DMS79 treated with DMSO at 0.1 percent for 48 hours (cell line): ENCODE measurements around the gene UROC1.

Experiments used
- DNase-seq: peaks from one replicate; lab custom pipeline; 2025; lab: John Stamatoyannopoulos, UW

UROC1 gene

DNA sequence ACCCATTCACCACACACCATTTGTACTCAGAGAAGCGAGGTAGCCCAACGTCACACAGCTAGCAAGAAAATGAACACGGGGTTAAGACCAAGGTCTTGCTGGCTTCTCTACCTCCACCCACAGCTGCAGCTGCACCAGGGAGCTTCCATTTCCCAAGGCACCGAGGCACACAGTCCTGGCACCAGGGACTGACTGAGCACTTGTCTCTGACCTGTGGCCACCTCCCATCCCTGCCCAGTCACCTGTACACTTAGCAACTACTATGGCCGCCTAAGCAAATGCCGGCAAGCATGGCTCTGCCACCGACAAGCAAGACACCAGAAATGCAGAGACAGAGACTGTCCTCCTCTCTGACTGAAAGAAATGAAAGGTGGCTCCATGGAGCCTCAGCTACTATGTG, 57.2 kb downstream of the UROC1 start:
- no peak for DNase-seq

- DNase-seq: no peak
Measured at GRCh38 chr3:126459763-126460127, 57.8 kb downstream of the UROC1 start.

DNA sequence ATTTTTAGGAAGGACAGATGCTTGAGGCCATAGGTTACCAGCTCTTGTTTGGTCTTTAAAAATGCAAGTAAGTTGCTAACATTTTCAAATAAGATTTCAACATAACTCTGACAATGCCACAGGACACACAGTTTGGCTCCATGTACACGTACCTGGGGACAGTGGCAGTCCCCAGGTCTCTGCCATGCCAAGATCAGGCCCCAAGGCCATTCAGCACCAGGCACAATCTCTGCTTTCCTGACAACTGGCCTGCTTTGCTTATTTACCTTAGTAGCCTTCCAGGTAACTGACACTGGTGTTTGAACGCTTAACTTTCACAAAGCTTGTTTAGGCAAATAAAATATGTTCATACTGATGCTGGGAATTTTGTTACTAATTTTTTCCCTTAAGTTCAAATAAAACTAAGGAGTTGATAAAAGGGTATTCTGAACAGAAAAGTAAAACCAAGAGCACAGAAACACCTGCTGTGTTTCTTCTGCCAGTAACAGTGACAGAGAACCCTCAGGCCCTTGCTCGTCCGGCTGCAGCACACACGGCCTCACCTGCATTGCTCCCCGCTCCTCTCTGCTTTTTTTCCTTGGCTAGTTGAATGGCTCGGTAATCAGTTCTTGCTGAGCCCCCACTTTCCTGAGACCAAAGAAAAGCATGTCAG, 58.3 kb downstream of the UROC1 start:
- DNase-seq: no peak

DNA sequence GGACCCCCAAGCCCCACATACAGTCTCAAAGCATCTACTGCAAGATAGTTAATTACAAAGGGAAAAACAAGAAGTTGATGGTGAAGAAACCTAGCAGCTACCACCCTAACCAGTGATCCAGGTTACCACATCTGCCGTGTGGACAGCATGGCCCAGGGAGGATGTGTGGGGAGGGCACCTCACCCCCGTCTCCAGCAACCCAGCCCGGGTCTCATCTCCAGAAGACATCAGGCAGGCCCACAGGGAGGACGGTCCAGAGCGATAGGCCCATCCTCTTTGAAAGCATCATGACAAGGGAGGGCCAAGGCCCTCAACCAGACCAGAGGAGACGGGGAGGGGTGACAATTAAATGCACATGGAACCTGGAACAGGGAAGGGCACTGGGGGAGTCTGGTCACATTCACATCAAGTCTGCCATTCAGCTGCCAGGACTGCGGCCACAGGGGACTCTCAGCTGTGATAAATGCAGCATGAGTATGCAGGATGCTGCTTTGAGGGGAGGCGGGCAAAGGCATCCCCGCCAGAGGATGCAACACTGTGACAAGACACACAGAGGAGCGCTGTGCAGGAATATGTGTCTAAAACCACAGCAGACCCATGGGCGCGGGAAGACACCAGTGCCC, 60.7 kb downstream of the UROC1 start:
- no peak for DNase-seq

DNA sequence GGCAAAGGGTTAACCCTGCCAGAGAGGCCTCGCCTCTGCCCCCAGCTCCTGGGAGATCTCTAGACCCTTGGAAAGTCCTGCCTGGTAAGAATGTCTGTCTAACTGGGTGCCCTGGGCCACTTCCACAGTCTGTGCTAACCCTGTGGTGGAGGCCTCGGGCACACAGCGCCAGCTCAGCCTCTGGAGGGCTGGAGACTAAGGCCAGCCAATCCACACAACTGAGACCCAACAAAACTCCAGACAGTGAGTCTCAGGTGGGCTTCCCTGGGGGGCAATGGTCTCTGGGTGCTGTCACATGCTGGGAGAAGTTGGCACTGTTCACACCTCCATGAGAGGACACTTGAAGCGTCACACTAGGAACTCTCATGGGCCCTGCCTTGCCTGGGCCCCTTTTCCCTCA, 61.4 kb downstream of the UROC1 start:
- DNase-seq: no peak

DNA sequence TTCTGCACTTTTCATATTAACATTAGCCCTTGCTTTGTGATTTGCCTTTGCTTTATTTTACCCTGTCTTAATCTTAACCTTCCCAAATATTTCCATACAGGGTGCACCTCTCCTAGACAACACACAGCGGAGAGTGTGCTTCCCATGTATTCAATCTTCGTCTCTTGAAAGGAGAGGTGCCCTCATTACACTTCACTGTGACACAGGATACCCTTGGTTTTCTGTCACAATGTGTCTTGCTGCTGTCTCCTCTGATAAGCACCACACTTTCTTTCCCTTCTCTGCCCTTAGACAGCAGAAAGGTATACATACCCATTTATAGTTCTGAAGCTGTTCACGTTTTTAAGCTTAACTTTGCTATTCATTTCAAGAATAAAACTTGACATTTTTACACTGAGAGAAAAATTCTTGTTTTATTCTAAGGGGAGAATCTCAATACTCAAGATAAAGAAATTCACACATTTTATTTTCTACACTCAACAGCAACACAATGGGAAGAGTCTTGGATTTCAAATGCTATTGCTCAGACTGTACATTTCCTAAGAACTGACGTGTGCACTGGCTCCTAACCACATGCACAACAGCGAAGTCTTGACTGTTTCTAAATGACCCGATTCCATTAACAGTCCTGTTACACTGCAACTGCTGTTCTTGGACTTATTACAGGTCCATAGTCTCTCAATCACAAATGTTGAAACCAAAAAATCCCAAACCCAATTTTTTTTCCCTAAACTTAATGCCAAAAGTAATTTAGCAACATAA, 63.0 kb downstream of the UROC1 start:
- no peak for DNase-seq

- DNase-seq: no peak
Measured at GRCh38 chr3:126454025-126454424, 63.5 kb downstream of the UROC1 start.

DNA sequence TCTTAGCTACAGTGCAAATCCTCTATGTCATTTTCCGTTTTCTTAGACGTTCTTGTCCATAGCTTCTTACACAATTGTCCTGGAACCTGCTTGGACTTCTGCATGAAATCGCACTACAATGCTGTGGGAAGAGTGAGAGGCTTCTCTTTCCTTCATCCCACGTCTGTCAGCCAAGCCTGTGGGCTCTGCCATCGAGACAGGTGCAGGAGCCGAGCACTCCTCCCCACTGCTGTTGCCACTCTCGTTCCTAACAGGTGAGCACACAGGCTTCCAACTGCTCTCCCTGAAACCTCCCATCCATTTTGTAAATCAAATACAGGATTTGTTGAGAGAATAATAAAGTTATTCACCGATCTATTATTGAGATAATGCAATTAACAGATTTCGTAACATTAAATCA, 65.4 kb downstream of the UROC1 start:
- DNase-seq: no peak

GRCh38 chr3:126451511-126451910, 66.1 kb downstream of the UROC1 start:
- DNase-seq: no peak

DNA sequence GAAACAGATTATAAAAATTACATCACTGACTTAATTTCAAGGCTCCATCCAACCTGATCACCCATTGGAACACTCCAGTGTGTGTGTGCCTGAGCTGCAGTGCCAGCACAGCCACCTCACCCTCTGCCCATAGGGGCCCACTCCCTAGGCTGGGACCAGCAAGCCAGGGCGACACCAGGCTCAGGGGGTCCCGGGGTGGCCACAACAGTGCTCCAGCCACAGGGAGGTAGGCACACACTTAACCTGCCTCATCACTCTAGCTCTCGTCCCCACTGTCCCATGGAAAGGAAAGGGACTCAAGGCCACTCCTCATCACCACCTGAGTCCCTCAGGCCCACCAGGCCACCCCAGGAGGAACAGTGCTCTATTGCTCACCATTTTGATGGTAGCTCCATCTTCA, 66.8 kb downstream of the UROC1 start:
- DNase-seq: no peak

DNA sequence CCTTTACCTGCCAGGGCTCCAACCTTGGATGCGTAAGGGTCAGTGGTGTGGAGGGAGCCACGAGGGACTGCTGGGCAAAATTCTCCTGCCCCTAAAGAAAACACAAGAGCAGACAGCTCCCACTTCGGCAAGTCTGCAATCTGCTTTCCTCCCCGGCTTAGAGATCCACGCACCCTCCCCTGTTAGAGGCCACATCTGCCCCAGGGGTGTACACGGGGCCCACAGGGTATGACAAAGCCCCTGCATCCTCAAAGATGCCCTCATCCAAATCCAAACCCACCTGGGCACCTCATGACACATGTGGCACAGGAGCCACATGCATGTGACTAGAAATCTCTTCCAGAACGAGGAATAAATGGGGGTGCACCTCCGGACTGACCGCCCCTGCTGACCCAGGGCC, 67.4 kb downstream of the UROC1 start:
- DNase-seq: no peak

- no peak for DNase-seq
Measured at GRCh38 chr3:126449621-126450051, 67.9 kb downstream of the UROC1 start.

DNA sequence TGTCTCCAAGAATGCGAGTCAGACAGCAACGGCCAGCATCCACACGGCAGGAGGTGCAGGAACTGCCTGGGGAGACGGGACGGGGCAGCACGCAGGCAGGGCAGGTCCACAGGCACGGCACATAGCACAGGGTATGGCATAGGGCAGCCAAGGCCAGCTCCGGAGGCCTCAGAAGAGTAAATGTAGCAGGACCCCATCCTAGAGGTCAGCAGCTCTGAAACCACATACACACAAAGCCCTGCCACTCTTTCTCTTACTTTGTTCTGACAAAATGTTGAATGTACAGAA, 68.7 kb downstream of the UROC1 start:
- DNase-seq: no peak

- DNase-seq: no peak
Measured at GRCh38 chr3:126448136-126448892, 69.3 kb downstream of the UROC1 start.

DNA sequence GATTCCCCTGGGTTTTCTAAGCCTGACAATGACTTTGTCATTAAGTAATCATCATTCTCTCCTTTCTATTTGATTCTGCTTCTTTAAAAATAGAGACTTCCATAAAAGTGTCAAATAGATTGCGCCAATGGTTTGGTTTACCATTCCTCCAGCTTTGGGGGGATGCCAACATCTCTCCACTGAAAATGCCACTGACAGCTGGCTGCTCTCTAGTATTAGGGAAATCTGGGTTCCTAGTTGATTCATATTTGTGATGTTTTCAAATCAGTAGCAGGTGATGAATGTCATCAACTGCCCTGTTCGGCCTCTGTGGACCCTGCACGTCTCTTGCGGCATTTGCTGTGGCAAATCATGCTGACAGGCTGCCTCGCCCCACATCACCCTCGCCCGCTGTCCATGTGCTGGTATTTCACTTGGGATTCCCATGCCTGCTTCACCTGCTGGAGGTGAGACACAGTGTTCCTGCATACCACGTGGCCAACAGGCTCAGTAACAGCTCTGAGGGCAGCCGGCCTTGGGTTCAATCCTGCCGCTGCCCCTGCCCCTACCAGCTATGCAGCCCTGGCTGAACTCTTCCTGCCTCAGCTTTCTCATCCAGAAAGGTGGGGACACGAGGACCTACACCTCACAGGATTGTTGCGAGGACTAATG, 70.0 kb downstream of the UROC1 start:
- DNase-seq: no peak

GRCh38 chr3:126446791-126447190, 70.8 kb downstream of the UROC1 start:
- DNase-seq: no peak

GRCh38 chr3:126446301-126446700, 71.3 kb downstream of the UROC1 start:
- no peak for DNase-seq

DNA sequence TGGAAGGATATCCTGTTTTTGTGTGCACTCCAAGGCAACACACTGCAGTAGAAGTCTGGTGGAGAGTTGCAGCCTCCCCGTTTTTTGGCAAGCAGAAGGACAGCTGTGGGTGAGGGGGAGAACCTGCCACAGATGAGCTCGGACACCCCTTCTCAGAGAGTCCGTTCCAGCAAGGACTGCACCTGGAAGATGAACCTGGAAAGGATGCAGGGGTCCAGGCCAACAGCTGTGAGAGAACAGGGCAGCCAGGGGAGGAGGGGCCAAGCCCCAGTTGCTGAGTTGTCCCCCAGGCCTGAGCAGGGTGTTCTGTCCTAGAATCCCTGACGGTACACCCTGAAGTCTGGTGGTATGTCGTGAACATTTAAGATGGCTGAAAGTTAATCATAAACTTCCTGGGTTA, 72.1 kb downstream of the UROC1 start:
- DNase-seq: no peak

DNA sequence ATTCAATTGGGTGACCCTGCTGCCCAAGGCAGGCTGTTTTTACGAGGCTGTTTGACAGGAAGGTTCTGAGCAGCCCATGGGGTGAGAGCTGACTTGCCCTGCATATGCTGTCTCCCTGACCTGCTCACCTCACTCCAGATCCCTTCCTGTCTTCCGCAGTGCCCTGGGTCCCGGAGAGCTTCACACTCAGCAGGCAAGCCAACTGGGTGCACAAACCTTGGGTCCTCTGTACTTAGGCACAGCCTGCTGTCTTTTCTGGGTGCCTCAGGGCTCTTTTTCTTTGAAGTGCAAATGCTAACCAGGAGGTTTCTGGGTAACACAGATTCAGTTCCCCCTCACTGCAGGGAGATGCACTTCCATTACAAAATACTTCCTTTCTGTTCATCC, 74.7 kb downstream of the UROC1 start:
- no peak for DNase-seq

GRCh38 chr3:126442094-126442855, 75.3 kb downstream of the UROC1 start:
- no peak for DNase-seq

DNA sequence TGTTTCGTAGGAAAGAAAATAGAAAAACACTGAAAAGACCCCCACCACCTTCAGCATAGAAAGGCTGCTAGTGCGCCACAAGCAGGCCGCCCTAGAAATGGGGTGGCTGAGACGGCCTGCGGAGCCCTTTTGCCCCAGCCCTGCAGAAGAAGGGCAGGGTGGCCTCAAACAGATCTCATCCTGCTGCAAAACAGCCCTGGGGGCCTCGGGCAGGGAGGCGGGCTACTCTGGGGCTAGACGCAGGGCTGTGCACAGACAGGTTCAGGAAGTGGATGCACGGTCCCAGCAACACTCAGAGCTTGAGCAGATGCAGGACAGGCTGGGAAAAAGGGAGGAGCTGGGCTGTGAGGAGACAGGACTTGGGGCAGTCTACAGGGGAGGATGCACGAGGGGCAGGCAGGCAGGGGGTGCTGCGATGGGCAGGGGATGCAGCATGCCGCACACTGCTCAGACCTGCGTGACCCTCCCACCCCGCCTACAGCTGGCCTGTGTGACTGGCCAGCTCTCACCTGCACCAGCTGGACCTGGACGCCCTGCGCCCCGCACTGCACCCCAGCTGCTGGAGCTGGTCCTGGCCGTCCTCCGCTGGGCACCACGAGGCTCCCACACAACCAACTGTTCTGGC, 76.2 kb downstream of the UROC1 start:
- DNase-seq: no peak

DNA sequence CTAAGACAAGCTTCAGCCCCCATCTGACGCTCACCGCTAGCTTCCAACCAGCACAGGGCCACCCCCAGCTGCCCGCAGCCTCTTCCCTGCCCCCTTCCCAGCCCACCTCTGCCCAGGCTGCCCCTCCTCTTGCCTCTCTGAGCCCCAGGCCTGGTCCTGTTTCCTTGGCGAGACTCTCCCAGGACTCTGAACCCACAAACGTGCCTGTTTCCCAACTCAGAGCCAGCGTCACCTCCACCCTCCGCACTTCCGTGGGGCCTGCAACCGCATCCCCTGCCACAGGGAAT, 76.9 kb downstream of the UROC1 start:
- no peak for DNase-seq
